Panc1 (cell line): ENCODE results near the gene GGA2. TPM values are rescaled to one million over a fixed set of nuclear protein-coding genes. Genes with fewer than 3 reads are reported as not detected.

Experiments
- ATAC-seq: fragments of 200-7000 bp; cut with Tn5 transposase; 2 replicates; pipeline ENCODE4 v1.9.1; 2020; ENCODE audit warnings: mild to moderate bottlenecking, moderate library complexity
- BruUV-seq: library from RNA; stranded (reverse); fragments of 400-500 nt; replicated peaks from 2 replicates; lab custom pipeline; 2021; lab: Mats Ljungman, UMichigan
- CTCF ChIA-PET: fragments of 300-600 bp; sonication (Branson Sonifier 250); formaldehyde crosslinking; loops from one replicate; lab custom pipeline; 2022; ENCODE audit warnings: antibody characterized with exemption; lab: Charles Lee
- POLR2A ChIA-PET: fragments of 300-600 bp; sonication (Branson Sonifier 250); formaldehyde crosslinking; loops from one replicate; lab custom pipeline; 2022; ENCODE audit warnings: antibody characterized with exemption; lab: Charles Lee
- DNase-seq: peaks from one replicate; pipeline ENCODE4 v3.0.0-alpha.2; 2010; ENCODE audit warnings: low read depth, low spot score
- H3K27ac ChIP-seq: 2 replicates; pipeline ENCODE4 v1.5.1; 2011; ENCODE audit warnings: mild to moderate bottlenecking, low read length, inconsistent platforms
- H3K27me3 ChIP-seq: fragments of 200-500 bp; sonication (Bioruptor generic); 2 replicates; pipeline ENCODE4 v1.6.0; 2014; ENCODE audit warnings: low read length, inconsistent platforms; ENCODE audit not compliant: control insufficient read depth, insufficient read depth
- H3K36me3 ChIP-seq: fragments of 200-500 bp; sonication (Bioruptor generic); 2 replicates; pipeline ENCODE4 v1.5.1; 2014; ENCODE audit warnings: inconsistent platforms, mild to moderate bottlenecking, low read length, moderate library complexity; ENCODE audit not compliant: control insufficient read depth, insufficient read depth
- H3K4me1 ChIP-seq: 2 replicates; pipeline ENCODE4 v1.5.1; 2011; ENCODE audit warnings: inconsistent platforms, mild to moderate bottlenecking, low read length, moderate library complexity; ENCODE audit not compliant: control insufficient read depth, insufficient read depth
- H3K4me3 ChIP-seq, 2 experiments: 2 replicates each; pipeline ENCODE4 v1.5.1; 2011 to 2012; ENCODE audit warnings: low read depth in 2 of 2, low read length in 2 of 2, mild to moderate bottlenecking in 2 of 2, inconsistent platforms in 1 of 2, moderate library complexity in 1 of 2
- H3K9me3 ChIP-seq: fragments of 200-500 bp; sonication (Bioruptor generic); 2 replicates; pipeline ENCODE4 v1.5.1; 2014; ENCODE audit warnings: low read depth, mild to moderate bottlenecking, inconsistent platforms, low read length, moderate library complexity; ENCODE audit not compliant: control insufficient read depth, insufficient read depth
- POLR2AphosphoS5 ChIP-seq: IDR thresholded peaks from 2 replicates; pipeline ENCODE4 v1.6.1; 2012; ENCODE audit warnings: mild to moderate bottlenecking, low read depth, low read length, moderate library complexity
- SIN3A ChIP-seq: IDR thresholded peaks from 2 replicates; pipeline ENCODE4 v1.6.1; 2012; ENCODE audit warnings: low read depth, mild to moderate bottlenecking, low read length, moderate library complexity, borderline replicate concordance; ENCODE audit not compliant: insufficient read depth
- TCF7L2 ChIP-seq: IDR thresholded peaks from 2 replicates; pipeline ENCODE4 v1.6.1; 2011; ENCODE audit warnings: mild to moderate bottlenecking, low read depth, low read length, inconsistent platforms
- in situ Hi-C: cut with HindIII; loops from 2 replicates; pipeline ENCODE4 v1.10.0; 2016; ENCODE audit warnings: low sequenced_read_pairs, low pct_unique_long_range_greater_than_20kb
- intact Hi-C: fragments of 100-400 bp; cut with micrococcal nuclease; formaldehyde crosslinking; loops from one replicate; pipeline ENCODE4 v1.10.0; 2022; ENCODE audit not compliant: unreplicated experiment
- total RNA-seq: library from RNA; stranded (reverse); gene quantifications from one replicate; pipeline ENCODE4 v1.2.1, GENCODE V29; 2021; ENCODE audit not compliant: unreplicated experiment
- TF ChIP-seq, protein P1 (sequence below): fragments of 450-650 bp; IDR thresholded peaks from 2 replicates; pipeline ENCODE4 v1.5.1; 2017; ENCODE audit warnings: mild to moderate bottlenecking
- TF ChIP-seq, protein P2 (sequence below), 2 experiments: IDR thresholded peaks; 2 replicates each; pipeline ENCODE4 v1.6.1; 2011 to 2012; ENCODE audit warnings: low read depth in 2 of 2, control low read depth in 1 of 2, low read length in 1 of 2, mild to moderate bottlenecking in 1 of 2, moderate library complexity in 1 of 2; ENCODE audit not compliant: insufficient read depth in 1 of 2

Gene GGA2
- total RNA-seq, 1 experiment from 2014 or later, result 100 TPM

DNA sequence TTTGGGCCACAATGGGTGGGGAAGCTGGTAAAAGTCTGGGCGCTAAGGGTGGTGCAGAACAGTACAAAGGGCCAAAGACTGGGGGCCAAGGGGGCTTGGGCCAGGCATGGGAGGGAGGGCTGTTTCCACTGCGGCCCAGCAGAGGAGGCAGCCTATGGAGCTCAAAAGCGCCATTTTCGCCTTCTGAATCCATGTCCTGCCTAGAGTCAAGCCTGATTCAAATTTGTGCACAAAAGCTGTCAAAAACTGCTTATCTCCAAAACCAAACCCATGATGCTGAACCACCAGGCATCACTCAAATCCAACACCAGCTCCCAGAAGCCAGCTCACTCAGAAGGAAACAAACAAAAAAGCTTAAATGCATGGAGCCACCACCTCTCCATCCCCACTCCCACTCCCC, 73.3 kb downstream of the GGA2 start:
- intact Hi-C loops (loop anchor here (10.0 kb wide), 1 partner anchor 142 kb away; no protein-coding TSS in a partner anchor), in situ Hi-C loops (no loop called here)
- ATAC-seq (no peak), DNase-seq (no peak)
- Histone ChIP-seq H3K36me3 (no peaks in the 10 kb centered on the region), H3K4me3 (no peak overlapping the region), H3K27ac (no peak overlapping the region), H3K27me3 (no peaks in the 10 kb centered on the region), H3K9me3 (no peaks in the 10 kb centered on the region), H3K4me1 (peaks cover 3% of the 10 kb centered on the region)
- CTCF ChIA-PET, result interaction anchor here (1.7 kb wide), 1 partner anchor 255 kb away, joined by 19 read pairs; the partner anchor contains the start of gene SCNN1G
- BruUV-seq, result no TSS peak
- POLR2A ChIA-PET, result no interaction called here
- TF ChIP-seq SIN3A (no peak), TCF7L2 (no peak), POLR2AphosphoS5 (no peak)
- TF ChIP-seq, protein P1, sequence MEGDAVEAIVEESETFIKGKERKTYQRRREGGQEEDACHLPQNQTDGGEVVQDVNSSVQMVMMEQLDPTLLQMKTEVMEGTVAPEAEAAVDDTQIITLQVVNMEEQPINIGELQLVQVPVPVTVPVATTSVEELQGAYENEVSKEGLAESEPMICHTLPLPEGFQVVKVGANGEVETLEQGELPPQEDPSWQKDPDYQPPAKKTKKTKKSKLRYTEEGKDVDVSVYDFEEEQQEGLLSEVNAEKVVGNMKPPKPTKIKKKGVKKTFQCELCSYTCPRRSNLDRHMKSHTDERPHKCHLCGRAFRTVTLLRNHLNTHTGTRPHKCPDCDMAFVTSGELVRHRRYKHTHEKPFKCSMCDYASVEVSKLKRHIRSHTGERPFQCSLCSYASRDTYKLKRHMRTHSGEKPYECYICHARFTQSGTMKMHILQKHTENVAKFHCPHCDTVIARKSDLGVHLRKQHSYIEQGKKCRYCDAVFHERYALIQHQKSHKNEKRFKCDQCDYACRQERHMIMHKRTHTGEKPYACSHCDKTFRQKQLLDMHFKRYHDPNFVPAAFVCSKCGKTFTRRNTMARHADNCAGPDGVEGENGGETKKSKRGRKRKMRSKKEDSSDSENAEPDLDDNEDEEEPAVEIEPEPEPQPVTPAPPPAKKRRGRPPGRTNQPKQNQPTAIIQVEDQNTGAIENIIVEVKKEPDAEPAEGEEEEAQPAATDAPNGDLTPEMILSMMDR, result no peak
- TF ChIP-seq, protein P2, sequence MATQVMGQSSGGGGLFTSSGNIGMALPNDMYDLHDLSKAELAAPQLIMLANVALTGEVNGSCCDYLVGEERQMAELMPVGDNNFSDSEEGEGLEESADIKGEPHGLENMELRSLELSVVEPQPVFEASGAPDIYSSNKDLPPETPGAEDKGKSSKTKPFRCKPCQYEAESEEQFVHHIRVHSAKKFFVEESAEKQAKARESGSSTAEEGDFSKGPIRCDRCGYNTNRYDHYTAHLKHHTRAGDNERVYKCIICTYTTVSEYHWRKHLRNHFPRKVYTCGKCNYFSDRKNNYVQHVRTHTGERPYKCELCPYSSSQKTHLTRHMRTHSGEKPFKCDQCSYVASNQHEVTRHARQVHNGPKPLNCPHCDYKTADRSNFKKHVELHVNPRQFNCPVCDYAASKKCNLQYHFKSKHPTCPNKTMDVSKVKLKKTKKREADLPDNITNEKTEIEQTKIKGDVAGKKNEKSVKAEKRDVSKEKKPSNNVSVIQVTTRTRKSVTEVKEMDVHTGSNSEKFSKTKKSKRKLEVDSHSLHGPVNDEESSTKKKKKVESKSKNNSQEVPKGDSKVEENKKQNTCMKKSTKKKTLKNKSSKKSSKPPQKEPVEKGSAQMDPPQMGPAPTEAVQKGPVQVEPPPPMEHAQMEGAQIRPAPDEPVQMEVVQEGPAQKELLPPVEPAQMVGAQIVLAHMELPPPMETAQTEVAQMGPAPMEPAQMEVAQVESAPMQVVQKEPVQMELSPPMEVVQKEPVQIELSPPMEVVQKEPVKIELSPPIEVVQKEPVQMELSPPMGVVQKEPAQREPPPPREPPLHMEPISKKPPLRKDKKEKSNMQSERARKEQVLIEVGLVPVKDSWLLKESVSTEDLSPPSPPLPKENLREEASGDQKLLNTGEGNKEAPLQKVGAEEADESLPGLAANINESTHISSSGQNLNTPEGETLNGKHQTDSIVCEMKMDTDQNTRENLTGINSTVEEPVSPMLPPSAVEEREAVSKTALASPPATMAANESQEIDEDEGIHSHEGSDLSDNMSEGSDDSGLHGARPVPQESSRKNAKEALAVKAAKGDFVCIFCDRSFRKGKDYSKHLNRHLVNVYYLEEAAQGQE (IDR thresholded peaks at IDR 0.05; ENCODE audit: insufficient read depth in 1 of 2, low read depth in 2 of 2, low read length in 1 of 2), result no peak

DNA sequence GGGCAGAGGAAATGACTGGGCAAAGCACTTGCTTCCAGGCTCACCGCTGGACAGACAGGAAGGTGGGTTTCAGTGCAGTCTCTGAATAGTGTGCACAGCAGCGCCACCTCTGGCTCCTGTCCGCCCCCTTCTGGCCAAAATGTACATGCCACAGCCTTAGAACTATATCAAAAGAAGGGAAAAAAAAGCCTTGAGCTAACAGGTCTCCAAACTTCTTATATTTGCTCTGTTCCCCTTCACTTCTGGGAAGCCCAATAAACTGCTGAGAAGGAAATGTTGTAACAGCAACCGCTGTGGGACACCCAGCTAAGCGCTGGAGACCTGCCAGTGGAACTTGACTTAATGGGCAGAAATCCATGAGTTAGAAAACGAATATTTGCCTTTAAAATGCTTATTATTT, 74.8 kb downstream of the GGA2 start:
- in situ Hi-C loops (no loop called here), intact Hi-C loops (loop anchor here (1.0 to 10.0 kb wide), 2 partner anchors 141 to 253 kb away; partner anchors contain the start of gene SCNN1G)
- no TSS peak for BruUV-seq
- CTCF ChIA-PET, result interaction anchor here (0.6 to 2.3 kb wide), 8 partner anchors 11 to 772 kb away, joined by 3 to 19 read pairs (median 4); partner anchors contain the start of gene SCNN1G
- no peak for TF ChIP-seq POLR2AphosphoS5
- TF ChIP-seq, protein P1, result peak; percentile 97
- no peak overlapping the region for H3K4me3 ChIP-seq
- H3K36me3 ChIP-seq, result no peaks in the 10 kb centered on the region
- POLR2A ChIA-PET, result no interaction called here
- peak; percentile 94 for ATAC-seq
- H3K27me3 ChIP-seq, result no peaks in the 10 kb centered on the region
- H3K27ac ChIP-seq, result no peak overlapping the region
- no peak for DNase-seq
- no peaks in the 10 kb centered on the region for H3K9me3 ChIP-seq
- peaks cover 3% of the 10 kb centered on the region for H3K4me1 ChIP-seq
